ENCODE measurements around the gene SLC6A1.

The SLC6A1 gene

DNA sequence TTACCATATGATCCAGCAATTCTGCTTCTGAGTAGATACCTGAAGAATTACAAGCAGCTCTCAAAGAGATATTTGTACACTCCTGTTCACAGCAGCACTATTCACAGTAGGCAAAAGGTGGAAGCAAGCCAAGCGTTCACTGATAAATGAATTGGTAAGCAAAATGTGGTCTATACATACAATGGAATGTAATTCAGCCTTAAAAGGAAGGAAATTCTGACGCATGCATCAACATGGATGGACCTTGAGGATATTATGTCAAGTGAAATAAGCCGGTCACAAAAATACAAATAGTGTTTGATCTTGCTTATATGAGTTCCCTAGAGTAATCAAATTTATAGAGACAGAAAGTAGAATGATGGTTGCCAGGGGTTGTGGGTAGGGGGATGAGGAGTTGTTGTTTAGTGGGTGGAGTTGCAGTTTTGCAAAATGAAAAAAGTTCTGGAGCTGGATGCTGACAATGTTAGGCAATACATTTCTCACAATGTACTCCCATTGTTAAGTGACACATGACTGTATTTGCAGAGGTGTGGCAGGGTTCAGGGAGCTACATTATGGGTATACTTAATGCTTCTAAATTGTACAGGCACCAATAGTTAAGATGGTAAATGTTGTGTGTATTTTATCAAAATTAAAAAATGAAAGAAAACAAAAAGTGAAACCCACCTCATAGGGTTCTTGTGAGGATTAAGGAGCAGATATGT, 26.7 kb downstream of the SLC6A1 start:
- no peak for DNase-seq (ENCODE audit: low read depth, low spot score)

DNA sequence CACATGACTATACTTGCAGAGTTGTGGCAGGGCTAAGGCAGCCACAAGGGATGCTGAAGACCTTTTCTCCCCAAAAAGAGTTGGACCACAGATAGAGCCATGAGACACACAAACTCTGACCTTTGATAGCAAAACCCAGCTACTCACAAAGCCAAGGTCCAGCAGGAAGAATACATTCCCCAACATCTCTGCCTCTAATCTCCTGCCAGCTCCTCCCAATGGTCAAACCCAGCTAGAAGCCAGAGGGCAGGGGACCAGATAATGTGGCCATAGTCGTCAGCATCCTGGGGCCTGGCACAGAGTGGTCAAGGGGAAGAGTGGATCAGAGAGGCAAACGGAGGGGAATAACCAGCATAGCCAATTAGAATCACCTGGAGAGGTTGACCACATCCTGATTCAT, 28.2 kb downstream of the SLC6A1 start:
- no peak for DNase-seq (ENCODE audit: low read depth, low spot score)

DNA sequence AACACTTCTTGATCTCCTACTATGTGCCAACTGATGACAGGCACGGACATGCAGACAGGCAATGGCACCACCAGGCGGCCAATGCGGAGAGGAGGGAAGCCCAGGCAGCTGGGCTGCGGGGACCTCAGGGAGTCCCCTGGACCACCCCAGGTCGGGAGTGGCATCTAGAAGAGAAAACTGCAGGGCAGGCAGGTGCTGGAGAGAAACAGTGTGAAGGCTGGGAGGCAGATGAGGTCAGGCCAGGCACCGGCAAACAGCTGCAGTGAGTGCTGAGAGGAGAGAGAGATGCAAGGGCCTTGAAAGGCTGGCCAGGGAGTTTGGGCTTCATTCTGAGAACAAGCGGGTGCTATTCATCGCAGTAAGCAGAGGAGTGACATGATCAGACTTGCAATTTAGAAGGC, 29.1 kb downstream of the SLC6A1 start:
- no peak for DNase-seq (ENCODE audit: low read depth, low spot score)

DNA sequence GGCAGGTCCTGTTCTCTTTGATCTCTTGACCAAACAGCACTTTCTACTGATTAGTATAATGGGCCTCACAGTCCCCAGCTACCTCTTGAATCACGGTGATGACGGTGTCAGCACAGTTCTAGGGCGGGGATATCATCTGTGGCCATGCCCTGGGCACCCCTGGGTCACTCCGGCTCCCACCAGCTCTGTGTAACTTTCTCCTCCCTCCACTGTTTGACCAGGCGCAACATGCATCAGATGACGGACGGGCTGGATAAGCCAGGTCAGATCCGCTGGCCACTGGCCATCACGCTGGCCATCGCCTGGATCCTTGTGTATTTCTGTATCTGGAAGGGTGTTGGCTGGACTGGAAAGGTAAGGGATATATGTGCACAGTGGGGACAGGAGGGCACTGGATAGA, 29.6 kb downstream of the SLC6A1 start:
- DNase-seq (ENCODE audit: low read depth, low spot score): no peak

DNA sequence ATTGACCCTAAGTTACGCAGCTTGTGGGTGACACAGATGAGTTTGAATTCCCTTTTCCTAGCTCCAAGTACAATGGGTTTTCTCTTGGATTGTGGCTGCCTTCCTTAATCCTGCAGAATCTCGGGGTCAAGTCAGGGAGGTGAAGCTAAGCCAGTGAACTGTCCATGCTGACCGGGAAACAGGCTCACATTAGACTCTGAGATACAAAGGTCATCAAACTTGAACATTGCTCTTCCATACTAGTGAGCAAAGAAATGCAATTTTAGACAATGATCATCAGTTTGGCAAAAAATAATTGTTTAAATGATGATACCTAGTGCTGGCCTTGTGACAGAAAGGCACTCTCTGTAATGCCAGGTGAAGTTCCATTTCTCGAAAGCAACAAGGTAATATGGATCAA, 31.6 kb downstream of the SLC6A1 start:
- DNase-seq (ENCODE audit: low read depth, low spot score): no peak

DNA sequence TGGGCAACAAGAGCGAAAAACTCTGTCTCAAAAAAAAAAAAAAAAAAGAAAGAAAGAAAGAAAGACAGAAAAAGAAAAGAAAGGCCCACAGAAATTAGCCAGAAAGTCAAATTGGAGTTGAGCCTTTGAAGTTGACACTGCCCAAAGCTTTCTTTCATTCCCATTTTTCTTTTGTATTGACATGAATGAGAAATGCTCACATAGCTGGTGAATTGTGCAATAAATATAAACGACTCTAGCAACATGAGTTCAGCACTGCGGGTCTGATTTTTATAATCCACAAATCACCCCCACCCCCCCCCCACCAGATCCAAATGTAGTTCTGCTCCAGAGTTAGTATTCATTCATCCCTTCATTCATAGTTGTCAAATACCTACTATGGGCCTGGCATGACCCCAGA, 37.4 kb downstream of the SLC6A1 start:
- DNase-seq (ENCODE audit: low read depth, low spot score): no peak

DNA sequence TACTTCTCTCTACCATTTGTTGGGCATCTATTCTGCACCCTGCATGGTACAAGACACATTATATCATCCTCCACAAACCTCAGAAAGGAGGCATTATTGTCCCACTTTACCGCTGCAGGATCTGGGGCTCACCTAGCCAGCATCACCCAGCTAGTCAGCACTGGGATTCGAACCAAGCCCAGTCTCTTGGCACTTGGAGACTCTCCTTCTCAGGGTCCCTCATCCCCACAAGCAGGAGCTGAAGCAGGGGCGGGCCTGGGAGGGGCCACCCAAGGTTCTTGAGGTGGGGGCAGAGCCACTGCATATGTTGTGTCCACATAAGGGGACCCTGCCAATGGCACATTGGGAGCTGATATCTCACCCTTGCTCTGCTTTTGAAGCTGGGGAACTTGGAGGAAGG, 41.3 kb downstream of the SLC6A1 start:
- DNase-seq (ENCODE audit: low read depth, low spot score): no peak

DNA sequence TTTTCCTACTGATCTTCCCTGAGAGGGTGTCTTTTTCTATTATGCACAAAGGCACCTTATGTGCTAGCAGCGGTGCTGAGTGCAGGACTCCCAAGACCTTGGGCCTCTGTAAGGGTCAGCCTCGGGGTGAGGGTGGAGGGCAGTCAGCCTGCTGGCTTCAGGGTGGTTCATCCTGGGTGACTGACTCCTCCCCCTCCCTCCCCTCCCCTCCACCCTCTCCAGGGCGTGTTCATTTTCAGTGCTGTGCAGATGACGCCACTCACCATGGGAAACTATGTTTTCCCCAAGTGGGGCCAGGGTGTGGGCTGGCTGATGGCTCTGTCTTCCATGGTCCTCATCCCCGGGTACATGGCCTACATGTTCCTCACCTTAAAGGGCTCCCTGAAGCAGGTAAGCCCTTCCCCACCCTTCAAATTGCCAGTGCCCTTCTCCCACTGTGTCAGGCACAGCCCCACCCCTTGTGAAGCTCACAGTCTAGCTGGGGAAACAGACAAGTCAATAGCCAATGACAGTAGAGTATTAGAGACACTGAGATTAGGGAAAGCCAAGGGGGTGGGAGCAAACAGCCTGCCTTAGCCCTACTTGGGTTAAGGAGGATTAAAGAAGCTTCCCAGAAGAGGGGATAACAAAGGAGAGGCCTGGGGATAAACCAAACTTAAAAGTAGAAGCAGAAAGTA, 41.9 kb downstream of the SLC6A1 start:
- DNase-seq (ENCODE audit: low read depth, low spot score): no peak

DNA sequence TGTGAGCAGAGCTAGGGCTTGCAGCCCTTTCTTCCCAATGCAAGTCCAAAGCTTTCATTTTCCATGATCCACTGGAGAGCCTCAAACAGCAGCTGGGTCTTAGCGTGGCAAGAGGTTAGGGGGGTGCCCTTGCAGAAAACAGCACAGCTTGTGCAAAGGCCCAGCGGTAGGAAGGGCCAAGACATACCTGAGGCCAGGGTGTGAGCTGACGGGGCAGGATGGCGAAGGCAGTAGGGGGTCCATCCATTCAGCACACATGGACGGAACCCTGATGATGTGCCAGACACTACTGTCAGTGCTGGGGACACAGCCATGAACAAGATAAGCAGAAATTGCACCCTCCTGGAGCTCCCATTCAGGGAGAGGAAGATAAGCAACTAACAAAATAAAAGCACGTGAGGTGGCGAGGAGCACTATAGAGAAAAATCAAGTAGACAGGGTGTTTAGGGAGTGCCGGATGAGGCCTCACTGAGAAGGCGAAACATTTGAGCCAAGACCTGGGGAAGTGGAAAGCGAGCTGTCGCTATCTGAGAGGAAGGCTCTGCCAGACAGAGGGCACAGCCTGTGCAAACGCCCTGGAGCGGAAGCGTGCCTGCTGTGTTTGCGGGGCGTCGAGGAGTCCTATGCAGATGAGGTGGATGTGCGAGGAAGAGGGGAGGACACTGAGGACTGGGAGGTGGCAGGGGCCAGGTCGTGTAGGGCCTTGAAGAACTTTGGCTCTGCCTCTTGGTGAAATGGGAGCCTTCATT, 43.4 kb downstream of the SLC6A1 start:
- DNase-seq (ENCODE audit: low read depth, low spot score): no peak

DNA sequence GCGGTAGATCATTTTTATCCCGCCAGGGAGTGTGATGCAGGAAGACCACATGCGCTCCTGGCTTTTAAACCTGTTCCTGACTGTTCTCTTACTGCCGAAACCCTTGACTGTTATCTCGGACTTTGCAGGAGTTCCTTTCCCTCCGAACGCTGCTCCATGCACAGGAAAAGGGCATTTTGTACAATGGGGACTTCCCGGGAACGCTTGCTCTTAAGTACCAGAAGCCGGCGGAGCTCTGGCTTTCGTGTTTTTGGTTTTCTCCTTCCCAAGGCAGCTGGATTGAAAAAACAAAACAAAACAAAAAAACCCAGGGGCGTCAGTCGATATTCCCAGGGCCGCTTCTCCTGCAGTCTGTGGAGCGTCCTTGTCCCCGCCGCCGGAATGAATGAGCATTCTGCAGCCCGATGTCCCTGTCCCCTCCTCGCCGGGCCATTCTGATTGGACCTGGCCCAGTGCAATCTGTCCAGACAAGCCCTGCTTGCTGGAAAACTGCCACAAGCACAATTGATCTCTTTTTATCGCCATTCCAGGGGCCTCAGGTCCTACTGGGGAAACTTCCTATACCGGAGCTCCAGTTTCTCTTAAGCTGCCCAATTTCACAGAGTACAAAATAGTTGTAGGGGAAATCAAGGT, 44.8 kb downstream of the SLC6A1 start:
- no peak for DNase-seq (ENCODE audit: low read depth, low spot score)

DNA sequence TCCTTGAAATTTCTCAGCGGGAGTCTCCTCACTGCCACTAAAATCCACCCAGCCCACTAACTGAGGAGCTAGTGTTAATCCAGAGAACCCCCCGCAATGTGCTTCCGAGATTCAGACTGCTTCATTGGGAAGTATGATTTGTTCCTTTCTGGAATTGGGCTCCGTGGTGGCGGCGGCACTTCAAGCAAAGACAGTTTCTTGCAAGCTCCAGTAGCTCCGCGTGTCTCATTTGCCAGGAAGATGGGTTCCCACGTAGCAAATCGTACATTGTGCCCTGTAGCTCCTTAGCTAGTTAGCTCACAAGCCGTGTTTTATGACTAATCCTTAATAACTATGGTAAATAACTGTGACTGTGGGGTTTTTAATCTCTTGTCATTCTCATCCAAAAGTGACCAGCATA, 45.4 kb downstream of the SLC6A1 start:
- no peak for DNase-seq (ENCODE audit: low read depth, low spot score)

DNA sequence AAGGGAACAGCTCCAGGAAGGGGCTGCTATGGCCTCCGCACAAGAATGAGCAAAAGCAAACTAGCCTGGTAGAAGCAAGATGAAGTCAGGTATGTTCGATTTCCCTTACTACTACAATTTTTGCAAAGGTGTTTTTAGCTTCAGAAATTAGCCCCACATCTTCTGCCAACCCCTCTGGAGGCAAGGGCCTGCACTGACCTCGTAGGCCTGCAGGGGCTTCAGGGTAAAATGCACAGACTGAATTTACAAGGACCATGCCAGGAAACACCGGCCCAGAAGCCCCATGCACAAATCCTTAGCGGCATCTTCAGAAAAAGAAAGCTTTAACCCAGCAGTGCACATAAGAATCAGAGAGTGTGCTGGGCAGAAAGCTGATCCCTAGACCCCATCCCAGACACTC, 53.0 kb downstream of the SLC6A1 start:
- no peak for DNase-seq (ENCODE audit: low read depth, low spot score)

DNA sequence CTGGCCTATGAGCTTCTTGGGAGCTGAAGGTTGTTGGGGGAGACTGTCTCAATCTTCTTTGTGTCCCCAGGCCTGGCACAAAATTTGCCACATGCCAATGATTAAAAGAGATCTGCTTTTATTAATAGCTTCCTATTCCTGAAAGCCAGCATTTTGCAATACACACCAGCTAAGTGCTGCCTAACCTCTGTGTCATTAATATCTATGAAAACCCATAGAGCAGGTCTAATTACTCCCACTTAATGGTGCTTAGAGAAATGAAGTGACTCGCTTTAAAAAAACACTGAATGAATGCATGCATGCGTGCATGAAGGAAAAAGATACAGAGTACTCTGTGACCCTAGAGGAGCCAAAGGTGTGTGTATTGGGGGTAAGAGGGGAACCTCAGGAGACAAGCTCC, 55.0 kb downstream of the SLC6A1 start:
- DNase-seq (ENCODE audit: low read depth, low spot score): no peak

DNA sequence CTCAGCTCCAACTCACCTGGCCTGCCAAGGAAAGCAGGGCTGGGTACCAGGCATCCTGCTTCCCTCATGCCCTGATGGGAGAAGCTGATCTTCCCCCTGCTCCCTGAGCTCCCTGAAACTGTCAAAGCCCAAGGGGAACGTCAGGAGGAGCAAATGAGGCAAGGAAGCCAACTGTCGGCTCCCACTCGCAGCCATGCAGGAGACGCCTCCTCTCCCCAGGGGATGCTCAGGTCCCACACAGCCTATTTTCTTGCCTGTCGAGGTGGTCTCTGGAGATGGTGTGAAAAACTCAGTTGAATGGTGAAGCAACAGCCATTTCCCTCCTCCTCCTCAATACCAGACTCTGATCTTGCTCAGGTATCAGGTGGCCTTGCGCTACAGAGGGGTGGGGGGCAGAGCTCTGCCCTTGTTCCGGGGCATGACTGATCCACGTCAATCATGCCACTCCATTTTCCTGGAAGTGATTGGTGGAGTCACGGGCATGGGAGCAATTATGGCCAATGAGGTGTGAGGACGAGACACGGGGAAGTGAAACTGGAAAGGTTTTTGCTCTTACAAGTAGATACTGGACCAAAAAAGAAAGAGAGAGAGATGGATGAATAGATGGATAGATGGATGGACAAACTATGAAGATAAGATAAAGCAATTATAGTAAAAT, 58.2 kb downstream of the SLC6A1 start:
- DNase-seq (ENCODE audit: low read depth, low spot score): no peak

DNA sequence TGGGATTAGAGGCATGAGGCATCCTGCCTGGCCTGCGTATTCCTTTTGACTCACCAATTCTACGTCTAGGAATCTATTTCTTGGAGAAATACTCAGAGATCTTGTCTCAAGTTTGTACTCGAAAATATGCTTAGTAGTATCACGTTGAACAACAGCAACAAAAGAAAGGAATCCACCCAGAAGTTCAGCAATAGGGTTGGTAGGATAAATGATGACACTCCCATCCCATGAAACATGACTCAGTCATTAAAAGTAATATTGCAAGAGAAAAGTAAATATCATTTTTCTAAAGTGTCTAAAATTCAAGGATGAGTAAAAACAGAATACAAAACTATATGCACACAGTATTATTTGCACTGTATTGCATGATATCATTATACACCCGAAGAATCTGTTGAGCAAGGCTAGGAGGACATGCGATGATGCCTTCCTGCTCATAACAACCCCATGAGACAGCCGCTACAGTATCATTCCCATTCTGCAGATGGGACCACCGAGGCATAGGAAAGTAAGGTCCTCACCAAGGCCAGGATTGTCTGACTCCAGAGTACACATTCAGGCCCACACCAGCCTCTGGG, 61.5 kb downstream of the SLC6A1 start:
- DNase-seq (ENCODE audit: low read depth, low spot score): no peak

DNA sequence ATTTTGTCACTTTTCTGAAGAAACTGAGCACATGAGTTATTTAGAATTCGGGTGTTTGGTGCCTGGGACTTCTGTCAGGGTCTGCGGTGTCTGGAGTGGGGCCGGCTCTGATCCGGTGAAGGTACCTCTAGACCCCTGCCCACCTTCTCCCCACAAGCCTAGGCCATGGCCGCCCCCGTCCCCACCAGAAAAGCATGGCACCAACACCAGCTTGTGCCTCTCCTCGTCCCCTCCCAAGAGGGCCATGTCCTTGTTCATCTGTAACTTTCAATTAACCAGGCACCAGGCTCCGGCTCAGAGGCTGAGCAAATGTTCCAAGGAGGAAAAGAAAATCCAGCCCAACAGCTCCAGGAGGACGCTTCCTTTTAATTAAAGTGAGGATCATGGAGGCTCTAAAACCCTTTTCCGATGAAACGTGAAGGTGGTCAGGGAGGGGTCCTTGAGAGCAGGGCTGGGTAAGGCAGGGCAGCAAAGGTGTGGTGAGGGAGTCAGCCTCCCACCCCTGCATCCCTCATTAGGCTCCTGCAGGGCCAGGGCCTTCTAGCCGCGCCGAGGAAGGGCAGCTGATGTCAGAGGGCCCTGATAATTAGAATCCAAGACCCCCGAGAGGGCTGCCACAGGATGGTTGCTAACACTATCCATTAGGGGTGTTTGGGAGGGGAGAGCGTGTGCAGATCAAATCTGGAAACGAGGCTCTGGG, 62.3 kb downstream of the SLC6A1 start:
- no peak for DNase-seq (ENCODE audit: low read depth, low spot score)

DNA sequence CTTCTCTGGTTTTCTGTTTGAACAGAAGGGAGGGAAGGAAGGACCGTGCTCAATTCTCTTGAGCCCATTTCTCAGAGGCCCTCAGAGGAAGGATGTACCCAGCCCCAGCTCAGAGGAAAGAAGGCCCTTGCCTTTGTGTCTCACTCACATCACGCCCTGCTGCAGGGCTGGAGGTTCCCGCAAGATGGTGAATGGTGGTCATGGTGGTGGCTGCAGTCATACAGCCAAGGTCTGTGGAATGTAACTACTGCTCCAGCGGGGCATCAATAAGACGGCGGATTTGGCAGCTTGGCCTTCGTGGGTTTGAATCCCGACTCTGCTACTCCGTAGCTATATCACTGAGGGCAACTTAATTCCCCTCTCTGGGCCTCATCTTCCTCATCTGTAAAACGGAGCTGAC, 62.9 kb downstream of the SLC6A1 start:
- no peak for DNase-seq (ENCODE audit: low read depth, low spot score)

DNA sequence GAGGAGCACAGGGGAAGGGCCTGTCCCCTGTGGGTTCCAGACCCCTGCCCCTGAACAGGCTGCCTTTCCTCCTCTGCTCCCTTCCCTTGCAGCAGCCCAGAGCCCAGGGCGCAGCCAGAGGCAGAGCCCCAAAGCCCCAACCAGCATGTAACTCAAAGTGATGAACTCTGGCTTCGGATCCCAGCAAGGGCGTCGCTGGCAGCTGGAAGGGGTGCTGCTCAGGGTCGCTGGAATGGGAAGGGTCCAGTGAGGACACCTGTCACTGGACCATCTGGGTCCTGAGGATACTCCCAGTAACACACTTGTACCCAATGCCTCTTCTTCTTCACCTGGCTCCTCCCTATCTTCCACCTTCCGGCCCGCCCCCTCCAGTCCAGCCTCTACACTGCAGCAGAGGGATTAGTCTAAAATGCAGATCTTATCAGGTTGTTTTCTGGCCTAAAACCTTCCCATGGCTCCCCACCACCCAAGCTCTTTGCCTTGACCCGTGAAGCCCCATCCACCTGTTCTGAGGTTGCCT, 64.0 kb downstream of the SLC6A1 start:
- DNase-seq (ENCODE audit: low read depth, low spot score): no peak

DNA sequence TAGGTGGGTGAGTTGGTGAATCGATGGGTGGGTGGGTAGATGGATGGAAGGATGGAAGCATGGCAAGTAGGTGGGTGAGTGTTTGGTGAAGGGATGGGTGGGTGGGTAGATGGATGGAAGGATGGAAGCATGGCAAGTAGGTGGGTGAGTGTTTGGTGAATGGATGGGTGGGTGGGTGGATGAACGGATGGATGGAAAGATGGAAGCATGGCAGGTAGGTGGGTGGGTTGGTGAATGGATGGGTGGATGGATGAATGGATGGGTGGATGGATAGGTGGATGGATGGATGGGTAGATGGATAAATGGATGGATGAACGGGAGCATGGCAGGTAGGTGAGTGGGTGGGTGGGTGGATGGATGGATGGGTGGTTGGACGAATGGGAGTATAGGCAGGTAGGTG, 65.1 kb downstream of the SLC6A1 start:
- no peak for DNase-seq (ENCODE audit: low read depth, low spot score)

DNA sequence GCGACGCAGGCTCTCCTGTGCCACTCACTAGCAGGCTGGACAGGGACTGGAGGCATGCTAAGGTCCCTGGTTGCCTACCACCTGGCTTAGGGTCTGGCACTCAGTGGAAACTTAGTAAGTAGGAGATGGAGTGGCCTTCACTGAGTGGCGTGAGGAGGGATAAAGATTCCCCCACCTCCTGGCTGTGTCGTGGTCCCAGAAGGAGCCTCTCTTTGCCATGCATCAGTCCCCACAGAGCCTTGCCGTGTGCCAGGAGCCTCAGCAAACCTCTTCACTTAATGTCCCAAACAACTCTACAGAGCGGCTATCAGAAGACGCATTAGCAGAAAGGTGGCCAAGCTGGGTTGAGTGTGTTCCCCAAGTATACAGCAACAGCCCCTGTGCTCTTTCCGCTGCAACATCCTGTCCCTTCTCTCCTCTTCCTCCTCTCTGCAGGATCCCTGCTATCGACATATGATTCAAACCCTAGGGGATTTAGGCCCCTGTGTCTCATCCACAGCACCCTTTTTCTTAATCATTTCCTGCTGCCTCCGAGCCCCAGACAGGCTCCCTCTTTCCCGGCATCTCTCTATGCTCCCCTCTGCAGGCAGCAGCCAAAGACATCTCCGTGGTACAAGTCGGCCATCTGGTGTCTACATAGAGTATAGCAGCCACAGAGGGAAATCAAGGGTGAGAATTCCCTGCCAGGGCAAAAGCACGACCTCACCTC, 66.7 kb downstream of the SLC6A1 start:
- no peak for DNase-seq (ENCODE audit: low read depth, low spot score)
